GM19455 (cell line): ENCODE measurements around the gene SNRNP40.
A peak's percentile ranks its signal among the peaks of the same experiment; 100 is the strongest.

Experiments used
- ATAC-seq: cut with Tn5 transposase; IDR thresholded peaks from one replicate; pipeline ENCODE4 v1.9.1; 2021; ENCODE audit not compliant: unreplicated experiment

SNRNP40 gene

DNA sequence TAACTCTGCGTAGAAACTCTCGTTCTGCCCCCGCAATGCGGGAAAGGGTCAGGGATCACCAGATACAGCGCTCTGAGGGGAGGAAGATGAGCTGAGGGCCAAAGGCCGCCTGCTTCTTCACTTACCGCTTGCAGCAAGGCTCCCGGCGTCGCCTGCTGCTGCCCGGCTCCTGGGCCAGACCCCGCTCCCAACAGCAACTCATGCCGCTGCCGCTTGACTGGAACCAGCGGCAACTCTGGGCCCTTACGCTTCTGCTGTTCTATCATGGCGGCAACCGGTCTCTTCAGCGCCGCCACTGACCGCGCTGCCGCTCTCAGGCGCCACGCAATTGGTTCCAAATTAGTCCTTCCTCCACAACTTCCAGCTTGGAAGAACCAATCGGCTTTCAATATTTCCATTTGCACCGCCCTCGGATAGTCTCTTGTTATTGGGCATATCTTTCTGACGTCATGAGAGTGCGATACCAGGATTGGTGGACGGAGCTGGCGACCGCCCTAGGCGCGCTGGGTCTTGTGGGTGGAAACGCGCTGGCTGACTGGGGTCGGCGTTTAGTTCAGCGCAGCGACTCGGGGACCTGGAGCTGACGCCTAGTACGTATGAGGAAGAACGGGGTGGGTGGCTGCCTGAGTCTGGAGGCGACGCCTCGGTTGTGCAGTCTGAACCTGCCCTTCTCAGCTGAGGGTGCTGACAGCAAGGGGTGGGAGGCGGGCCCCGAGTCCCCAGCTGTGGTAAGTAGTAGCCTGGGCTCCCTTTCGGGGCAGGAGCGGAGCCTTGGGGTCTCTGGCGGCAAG, at the start of gene SNRNP40, which contains the start of gene ZCCHC17:
TSS of gene SNRNP40 (minus strand) at position 303 of the 791 bp plus-strand sequence. CDS start at position 266, 37 bp downstream.
TSS of gene ZCCHC17 (plus strand) at position 547 of the 791 bp plus-strand sequence. CDS start 13,067 bp downstream, outside the sequence.
- ATAC-seq: peak; percentile 94

DNA sequence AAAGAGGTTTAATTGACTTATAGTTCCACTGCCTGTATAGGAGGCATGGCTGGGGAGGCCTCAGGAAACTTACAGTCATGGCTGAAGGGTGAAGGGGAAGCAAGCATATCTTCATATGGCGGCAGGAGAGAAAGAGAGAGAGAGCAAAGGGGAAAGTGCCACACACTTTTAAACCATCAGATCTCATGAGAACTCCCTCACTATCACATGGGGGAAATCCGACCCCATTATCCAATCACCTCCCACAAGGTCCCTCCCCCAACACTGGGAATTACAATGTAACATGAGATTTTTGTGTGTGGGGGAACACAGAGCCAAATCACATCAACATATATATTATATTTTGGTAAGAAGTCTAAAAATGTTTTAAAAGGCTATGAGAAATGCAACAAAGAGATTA, 49.0 kb upstream of the SNRNP40 start:
- ATAC-seq: no peak

DNA sequence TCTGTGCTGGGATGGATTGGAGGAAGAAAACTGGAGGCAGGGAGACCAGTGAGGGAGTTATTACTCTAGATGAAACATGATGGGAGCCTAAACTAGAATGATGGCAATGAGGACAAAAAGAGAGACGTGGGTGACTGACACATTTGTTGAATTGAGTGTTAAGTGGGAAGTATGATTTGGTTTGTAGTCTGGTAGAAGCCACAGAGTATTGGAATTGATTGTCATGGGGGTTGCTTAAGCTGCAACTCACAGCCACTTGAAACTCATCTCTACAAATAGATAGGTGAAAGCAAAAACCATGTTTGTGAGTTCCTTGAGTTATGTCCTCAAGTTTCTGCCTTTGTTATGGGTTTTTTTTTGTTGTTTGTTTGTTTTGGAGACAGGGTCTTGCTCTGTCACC, 47.9 kb upstream of the SNRNP40 start:
- no peak for ATAC-seq

DNA sequence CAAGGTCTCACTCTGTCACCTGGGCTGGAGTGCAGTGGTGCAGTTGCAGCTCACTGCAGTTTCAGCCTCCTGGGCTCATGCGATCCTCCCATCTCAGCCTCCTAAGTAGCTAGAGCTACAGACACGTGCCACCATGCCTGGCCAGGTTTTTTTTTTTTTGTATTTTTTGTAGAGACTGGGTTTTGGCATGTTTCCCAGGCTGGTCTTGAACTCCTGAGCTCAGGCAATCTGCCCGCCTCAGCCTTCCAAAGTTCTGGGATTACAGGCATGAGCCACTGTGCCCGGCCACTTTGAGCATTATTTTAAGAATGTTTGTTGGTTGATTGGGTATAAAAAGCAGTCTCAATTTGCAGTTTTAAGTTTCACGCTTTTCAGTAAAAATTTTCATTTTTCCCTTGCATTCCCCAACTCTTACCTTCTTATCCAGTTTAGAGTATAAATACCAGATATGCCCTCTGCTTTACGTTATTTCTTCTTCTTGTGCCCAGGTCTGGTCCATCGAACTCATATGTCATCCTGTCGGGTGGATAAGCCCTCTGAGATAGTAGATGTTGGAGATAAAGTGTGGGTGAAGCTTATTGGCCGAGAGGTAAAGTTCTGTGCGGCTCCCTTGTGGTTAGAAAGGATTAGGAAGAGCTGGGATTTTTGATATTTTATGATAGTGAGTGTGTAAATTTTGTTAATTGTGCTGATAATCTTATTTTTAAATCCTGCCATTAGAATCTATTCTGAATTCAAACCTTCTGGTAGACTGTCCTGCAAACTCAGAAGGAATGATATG, 40.3 kb upstream of the SNRNP40 start:
- ATAC-seq: no peak

DNA sequence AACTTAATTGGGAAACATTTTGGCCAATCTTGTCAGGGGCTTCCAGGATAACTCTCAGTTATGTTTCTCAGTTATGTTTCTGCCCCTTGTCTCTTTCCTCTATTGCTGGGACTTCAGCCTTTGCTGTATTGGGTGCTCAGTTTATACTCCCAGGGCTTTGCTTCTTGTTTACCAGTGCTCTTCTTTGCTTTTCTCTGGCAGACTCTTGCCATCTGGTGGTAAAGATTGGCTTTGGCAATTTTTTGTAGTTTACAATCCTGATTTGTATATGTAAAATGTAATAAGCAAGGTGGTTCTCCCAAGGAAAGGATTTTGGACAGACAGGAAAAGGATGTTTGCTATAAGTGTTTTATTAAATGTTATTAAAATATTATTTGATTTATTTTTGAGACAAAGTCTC, 38.4 kb upstream of the SNRNP40 start:
- ATAC-seq: no peak

DNA sequence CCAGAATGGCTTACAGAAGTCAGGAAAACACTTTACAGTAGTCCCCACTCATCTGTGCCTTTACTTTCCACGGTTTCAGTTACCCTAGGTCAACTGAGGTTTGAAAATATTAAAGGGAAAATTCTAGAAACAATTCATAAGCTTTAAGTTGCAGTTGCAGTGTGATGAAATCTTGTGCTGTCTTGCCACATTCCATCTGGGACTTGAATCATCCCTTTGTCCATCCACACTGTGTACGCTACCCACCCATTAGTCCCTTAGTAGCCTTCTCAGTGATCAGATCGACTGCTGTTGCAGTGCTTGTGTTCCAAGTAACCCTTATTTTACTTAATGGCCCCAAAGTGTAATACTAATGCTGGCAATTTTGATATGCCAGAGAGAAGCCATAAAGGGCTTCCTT, 30.8 kb upstream of the SNRNP40 start:
- ATAC-seq: no peak

DNA sequence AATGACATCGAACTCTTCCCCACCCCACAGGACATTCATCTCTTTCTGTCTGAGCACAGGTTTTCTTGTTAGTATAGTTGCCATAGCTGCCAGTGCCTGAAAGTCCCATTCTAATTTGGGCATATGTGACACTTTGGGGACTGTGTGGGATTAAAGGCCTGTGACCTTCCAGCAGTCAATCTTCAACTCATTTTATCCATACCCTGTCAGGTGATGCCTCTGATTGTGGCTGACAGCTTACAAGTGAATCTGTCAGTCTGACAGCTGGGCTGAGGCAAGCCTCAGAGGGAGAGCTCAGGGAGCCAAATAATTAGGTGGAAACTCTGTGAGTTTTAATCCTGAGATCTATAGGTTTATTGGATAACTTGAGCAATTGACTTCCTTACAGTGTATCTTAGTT, 29.9 kb upstream of the SNRNP40 start:
- no peak for ATAC-seq

DNA sequence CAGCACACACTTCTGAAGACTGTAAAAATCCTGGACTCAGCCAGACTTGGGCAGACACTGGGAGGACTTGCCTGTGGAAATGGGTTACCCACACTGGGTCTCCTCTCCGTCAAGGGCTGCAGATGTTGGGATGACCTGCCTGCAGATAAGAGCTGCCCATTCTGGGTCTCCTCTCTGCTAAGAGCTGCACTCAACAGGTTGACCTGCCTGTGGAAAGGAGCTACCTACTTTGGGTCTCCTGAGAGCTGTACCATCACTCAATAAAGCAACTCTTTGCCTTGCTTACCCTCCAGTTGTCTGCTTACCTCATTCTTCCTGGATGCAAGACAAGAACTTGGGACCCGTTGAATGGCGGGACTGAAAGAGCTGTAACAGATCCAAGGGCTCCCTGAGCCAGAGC, 28.4 kb upstream of the SNRNP40 start:
- no peak for ATAC-seq

DNA sequence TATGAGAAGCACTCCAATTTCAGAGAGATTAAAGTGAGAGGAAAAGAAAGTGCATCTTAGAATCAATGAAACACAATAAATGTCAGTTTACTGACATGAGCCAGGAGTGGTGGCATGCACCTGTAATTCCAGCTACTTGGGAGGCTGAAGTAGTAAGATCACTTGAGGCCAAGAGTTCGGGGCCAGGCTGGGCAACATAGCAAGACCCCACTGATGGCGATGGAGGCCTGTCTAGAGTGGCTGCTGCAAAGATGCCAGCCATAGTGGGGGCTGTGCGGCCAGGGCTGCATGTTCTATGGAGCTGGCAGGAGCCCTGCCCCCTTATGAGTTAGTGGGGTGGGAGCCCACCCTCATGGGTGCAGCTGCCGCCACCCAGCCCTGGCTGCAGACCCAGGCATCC, 27.5 kb upstream of the SNRNP40 start:
- ATAC-seq: no peak

DNA sequence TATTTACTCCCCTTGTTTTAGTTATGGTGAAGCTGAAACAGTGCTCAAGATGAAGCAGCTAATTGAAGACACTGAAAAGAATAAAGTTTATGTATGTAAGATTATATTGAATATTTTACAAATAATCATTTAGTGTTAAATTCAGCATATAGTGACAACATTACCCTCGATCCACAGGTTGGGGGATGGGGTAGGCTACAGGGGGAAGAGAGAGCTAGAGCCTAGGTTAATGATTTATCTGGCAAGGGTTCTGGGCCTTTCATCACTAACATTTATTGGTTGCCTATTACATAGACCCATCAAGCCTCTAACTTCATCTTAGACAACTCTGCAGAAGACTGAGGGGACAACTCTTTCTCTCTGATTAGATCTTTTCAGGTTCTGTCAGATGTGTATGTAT, 21.6 kb upstream of the SNRNP40 start:
- ATAC-seq: no peak

DNA sequence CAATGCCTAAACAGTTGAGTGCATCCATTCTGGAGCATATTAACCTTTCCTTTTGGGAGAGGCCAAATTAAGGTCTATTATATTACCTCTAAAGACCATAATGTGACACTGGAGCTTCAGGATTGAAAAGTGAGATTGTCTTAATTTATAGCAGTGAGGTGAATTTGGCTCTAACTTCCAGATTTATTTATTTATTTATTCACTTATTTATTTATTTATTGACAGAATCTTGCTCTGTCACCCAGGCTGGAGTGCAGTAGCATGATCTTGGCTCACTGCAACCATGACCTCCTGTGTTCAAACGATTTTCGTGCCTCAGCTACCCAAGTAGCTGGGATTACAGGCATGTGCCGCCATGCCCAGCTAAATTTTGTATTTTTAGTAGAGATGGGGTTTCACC, 19.3 kb upstream of the SNRNP40 start:
- ATAC-seq: no peak

DNA sequence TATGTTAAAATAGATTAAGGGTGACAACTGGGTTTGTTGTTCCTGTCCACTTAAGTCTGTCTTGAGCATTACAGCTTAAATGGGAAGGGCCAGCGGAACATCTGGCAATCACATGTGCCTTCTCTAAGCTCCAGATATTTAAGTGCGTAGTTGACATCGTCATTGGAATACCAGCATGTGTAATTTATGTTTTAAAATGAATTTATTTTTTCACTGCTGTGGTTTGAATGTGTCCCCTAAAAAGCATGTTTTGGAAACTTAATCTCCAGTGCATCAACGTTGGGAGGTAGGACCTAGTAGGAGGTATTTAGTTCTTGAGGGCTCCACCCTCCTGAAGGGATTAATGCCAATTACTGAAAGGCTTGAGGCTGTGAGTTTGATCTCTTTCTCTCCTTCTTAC, 13.6 kb upstream of the SNRNP40 start:
- ATAC-seq: no peak

DNA sequence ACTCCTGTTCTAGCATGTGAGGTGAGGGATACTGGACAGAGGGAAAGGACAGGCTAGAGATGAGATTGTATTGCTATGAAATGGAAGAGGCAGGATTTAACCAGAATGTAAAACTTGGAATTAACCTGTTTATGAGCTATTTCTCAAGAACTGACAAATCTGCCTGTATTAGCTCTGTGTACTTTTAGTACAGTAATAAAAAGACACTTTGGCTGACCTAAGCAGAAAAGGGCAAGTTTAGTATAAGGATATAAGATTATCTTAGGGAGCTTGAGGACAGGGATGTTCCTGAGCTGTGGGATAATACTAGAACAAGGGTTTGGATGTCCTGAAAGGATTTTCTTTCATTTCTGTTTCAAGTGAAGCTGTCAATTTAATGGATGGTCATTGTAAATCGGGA, 11.4 kb upstream of the SNRNP40 start:
- no peak for ATAC-seq

DNA sequence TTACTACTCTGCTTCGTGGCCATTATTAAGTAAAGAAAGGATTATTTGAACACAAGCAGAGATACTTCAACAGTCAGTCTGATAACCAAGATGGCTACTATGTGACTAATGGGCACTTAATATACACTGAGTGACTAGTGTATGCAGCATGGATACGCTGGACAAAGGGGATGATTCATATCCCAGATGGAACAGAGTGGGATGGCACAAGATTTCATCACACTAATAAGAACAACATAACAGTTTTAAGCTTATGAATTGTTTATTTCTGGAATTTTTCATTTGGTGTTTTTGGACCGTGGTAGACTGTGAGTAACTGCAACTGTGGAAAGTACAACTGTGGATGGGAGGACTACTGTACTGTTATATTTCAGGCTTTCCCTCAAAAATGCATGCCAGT, 9.7 kb upstream of the SNRNP40 start:
- no peak for ATAC-seq

DNA sequence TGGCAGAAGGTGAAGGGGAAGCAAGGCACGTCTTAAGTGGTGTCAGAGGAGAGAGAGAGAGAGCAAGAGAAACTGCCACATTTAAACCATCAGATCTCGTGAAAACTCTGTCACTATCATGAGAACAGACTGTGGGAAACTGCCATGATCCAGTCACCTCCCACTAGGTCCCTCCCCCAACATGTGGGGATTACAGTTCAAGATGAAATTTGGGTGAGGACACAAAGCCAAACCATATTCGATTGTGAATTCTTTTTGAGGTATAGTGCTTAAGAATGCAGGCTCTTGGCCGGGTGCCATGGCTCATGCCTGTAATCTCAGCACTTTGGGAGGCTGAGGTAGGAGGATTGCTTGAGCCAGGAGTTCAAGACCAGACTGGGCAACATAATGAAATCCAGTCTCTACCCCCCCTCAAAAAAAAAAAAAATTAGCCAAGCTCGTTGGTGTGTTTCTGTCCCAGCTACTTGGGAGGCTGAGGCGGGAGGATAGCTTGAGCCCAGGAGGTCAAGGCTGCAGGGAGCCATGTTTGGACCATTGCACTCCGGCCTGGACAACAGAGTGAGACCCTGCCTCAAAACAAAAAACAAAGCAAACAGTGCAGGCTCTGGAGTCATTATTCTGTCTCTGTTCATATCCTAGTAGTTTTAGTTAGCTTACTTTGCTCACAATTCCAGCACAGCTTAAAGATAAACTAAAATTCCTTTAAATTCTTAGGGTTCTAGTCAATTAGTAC, 6.3 kb upstream of the SNRNP40 start:
- no peak for ATAC-seq

DNA sequence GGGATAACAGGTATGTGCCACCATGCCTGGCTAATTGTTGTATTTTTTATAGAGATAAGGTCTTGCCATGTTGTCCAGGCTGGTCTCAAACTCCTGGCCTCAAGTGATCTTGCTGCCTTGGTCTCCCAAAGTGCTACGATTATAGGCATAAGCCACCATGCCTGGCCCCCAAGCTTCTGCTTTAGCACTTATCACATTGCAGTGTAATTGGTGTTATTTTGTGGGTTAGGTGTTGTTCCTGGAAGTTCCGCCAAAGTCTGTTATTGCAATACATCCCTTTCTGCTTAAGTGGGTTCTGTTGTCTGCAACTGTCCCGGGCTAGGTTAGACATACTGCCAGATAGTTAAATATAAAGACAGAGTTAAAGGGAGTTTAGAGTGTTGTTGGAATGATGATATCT, 3.6 kb upstream of the SNRNP40 start:
- no peak for ATAC-seq

DNA sequence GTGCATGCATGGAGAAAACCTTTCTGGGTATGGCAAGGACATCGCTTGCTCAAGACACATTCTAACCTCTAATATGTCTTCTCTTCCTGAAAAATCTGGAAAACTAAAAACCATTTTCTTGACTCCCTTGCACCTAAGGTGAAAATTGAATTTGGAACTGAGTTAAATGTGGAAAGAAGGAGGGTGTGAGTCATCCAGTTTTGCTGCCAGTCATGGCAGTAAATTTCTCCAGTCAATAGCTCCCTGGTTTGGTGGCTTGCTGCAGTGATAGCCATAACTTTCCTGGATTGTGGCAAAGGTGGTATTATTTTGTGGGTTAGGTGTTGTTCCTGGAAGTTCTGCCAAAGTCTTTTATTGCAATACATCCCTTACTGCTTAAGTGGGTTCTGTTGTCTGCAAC, 2.8 kb upstream of the SNRNP40 start:
- ATAC-seq: no peak

DNA sequence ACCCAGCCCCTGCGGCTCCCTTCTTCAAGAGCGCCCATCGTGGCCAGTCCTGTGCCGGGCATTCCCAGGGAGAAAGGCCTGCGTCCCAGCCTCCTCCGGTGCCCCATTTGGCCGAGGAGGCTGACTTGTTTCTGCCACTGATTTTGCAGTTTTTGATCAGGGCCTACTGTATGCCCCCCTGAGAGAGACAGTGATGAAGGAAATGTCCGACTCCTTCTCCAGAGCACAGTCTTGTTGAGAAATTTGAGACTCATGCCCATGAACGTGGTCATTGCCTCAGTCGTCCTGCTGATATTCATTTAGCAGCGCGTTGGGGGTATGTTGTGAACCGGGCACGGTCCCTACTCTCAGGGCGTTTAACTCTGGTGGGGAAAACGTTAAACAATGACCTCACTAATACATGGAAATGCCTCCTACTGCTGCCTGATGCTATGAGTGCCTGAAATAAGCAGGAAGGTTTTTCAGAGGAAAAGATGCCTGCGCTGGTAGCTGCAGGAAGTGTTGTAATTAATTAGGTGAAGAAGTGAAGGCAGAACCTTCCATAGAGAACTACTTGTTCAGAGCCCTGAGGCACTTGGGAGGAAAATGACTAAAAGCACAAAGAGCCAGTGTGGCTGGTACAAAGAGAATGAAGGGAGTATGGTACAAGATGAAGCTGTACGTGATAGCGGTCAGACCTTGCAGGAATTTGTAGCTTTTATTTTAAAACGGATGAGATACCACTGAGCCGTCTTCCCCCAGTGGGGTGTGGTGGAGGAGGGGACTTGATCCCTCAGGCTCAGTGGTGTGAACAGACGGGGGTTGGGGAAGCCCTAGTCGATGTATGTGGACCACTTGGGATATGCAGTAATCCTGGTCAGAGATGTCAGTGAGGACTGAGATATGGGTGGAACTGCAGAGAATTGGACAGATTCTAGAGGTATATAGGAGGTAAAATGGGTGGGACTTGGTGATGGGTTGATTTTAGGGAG, 974 bp upstream of the SNRNP40 start:
- no peak for ATAC-seq

DNA sequence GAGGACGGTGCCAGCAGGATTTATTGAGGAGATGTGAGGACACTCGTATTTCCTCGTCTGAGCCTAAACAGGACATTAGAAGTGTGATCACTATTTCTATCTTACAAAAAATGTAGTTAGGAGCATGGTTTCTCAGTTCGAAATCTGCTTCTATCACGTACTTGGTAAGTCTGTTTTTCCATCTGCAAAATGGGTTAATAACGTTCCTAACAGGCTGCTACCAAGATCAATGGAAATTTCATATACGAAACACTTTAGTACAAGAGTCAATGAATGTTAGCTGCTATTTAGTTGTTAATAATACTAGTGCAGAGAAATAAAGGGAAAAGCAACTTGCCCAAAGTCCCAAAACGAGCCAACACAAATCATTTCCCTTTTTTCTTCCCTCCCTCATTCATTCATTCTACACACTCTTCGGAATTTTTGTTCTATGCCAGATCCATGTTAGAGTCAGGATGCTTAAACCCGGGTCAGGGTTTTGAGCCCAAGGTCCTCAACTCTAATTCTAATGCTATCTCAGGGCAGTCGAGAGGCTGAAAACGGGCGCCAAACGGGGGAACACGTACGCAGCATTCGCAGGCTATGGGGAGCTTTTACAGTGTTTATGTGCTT, 608 bp downstream of the SNRNP40 start:
- ATAC-seq: no peak

DNA sequence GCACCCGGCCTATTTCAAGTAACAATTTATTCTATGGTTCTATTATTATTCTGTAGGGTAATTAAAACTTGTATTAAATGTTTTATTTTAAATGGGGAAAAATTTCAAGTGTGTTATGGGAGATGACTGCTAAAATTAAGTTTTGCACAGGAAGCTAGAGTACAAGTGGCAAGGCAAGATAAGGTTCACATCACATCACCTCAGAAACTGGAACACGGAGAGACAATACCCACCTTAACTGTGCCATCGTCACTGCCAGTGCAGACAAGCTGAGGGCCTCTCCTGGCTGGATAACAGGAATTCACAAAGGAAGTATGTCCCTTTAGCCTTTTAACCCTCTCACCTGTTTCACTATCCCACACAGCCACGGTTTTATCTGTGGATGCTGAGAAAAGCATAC, 7.6 kb downstream of the SNRNP40 start:
- ATAC-seq: no peak
